ENCODE results near the gene HCAR2. TPM values are rescaled to one million over a fixed set of nuclear protein-coding genes. Genes with fewer than 3 reads are reported as not detected.

HCAR2 gene
- total and polyA plus RNA-seq, 2 of the 13 experiments (the other 11 are each of a cell fraction or from before 2014, with no cell fraction given) = 0.09 to 5.6 TPM

DNA sequence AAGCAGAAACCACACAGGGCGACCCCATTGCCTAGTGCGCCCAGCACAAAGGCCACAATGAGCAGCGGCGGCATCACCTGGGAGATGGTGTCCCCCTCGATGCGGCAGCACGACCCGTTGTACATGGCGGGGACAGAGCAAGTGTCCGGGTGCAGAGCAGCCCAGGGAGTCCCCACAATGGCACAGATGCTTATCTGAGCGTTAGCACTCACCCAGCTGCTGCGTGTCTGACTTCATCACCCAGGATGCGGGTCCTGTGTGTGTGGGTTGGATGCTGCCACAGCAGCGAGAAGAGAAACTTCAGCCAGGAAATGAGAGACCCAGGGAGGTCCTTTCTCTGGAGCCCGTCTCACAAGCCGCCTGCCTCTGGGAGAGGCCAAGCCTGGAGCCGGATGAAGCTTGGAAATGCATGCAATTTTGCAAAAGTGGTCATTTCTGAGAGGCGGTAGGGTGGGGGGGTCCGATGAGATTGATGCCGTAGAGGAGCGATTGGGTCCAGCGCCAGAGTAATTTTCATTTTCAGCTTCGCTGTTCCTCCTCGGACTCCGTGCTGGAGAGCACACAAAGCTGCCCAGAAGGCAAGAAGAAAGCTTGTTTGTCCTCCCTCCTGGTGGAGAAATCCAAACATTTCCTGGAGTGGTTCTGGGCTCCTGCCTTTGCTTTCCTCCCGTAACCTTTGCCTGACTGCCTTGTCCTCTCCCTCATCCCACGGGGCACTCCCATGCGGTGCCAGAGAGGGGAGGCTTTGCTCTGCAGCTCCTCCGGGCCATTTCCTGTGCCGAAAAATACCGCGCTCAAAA, 27.3 kb upstream of the HCAR2 start, which contains the start of gene HCAR1 (continued):
- TF ChIP-seq SETDB1 (CRISPR knock-in tag; IDR thresholded peaks at IDR 0.05; ENCODE audit: borderline replicate concordance) (no peak), BCL6 (CRISPR knock-in tag; IDR thresholded peaks at IDR 0.05) (peak; percentile 62), ZKSCAN5 (CRISPR knock-in tag; IDR thresholded peaks at IDR 0.05) (no peak), ZNF605 (CRISPR knock-in tag; IDR thresholded peaks at IDR 0.05) (no peak), MIER3 (CRISPR knock-in tag; IDR thresholded peaks at IDR 0.05; ENCODE audit: borderline replicate concordance) (no peak), KDM6A (CRISPR knock-in tag; IDR thresholded peaks at IDR 0.05; ENCODE audit: low read depth) (no peak), RARA (CRISPR knock-in tag; IDR thresholded peaks at IDR 0.05) (no peak; the same call in 1 of the 2 replicates), ZHX1 (CRISPR knock-in tag; IDR thresholded peaks at IDR 0.05; ENCODE audit: low read depth) (no peak), CEBPG (CRISPR knock-in tag; IDR thresholded peaks at IDR 0.05) (no peak), MED8 (CRISPR knock-in tag; IDR thresholded peaks at IDR 0.05; ENCODE audit: insufficient replicate concordance) (peak; percentile 24), NR3C1 (CRISPR knock-in tag; IDR thresholded peaks at IDR 0.05) (no peak), U2AF1 (optimal IDR thresholded peaks at IDR 0.05; ENCODE audit: low read depth, low read length) (no peak), ZNF350 (CRISPR knock-in tag; IDR thresholded peaks at IDR 0.05; ENCODE audit: borderline replicate concordance, low read depth) (no peak), CBX2 (IDR thresholded peaks at IDR 0.05; ENCODE audit: low read depth, low read length) (no peak), CBX2 (CRISPR knock-in tag; IDR thresholded peaks at IDR 0.05; ENCODE audit: low read depth) (no peak), NRL (CRISPR knock-in tag; IDR thresholded peaks at IDR 0.05; ENCODE audit: borderline replicate concordance) (no peak; the same call in 1 of the 2 replicates), ZNF138 (CRISPR knock-in tag; IDR thresholded peaks at IDR 0.05; ENCODE audit: low read depth) (no peak), GATA4 (IDR thresholded peaks at IDR 0.05; ENCODE audit: borderline replicate concordance, low read depth) (no peak), STAT5B (CRISPR knock-in tag; IDR thresholded peaks at IDR 0.05) (no peak), TCF7 (IDR thresholded peaks at IDR 0.05; ENCODE audit: low read depth) (no peak), SRSF9 (IDR thresholded peaks at IDR 0.05; ENCODE audit: borderline replicate concordance, insufficient read depth, low read depth, low read length, poor library complexity, severe bottlenecking) (no peak), ZNF496 (CRISPR knock-in tag; IDR thresholded peaks at IDR 0.05; ENCODE audit: insufficient replicate concordance) (no peak), KLF13 (CRISPR knock-in tag; IDR thresholded peaks at IDR 0.05) (no peak), HDAC6 (IDR thresholded peaks at IDR 0.05; ENCODE audit: low read depth, low read length) (no peak), ELF1 (CRISPR knock-in tag; IDR thresholded peaks at IDR 0.05) (no peak), PITX1 (CRISPR knock-in tag; IDR thresholded peaks at IDR 0.05) (peak; percentile 41; the same call in 1 of the 2 replicates)
- TF ChIP-seq, protein P1, sequence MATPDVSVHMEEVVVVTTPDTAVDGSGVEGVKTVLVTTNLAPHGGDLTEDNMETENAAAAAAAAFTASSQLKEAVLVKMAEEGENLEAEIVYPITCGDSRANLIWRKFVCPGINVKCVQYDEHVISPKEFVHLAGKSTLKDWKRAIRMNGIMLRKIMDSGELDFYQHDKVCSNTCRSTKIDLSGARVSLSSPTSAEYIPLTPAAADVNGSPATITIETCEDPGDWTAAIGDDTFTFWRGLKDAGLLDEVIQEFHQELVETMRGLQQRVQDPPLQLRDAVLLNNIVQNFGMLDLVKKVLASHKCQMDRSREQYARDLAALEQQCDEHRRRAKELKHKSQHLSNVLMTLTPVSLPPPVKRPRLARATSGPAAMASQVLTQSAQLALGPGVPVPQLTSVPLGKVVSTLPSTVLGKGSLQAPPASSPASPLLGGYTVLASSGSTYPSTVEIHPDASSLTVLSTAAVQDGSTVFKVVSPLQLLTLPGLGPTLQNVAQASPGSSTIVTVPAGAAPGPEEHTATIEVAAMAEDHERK (CRISPR knock-in tag; IDR thresholded peaks at IDR 0.05; ENCODE audit: low read depth) = no peak
